ENCODE results near the gene VCY1B. TPM values are rescaled to one million over a fixed set of nuclear protein-coding genes. Genes with fewer than 3 reads are reported as not detected.
"Not testable (repeated sequence)": the region's sequence is repeated elsewhere in the genome, so short reads cannot be mapped to it uniquely, and the experiment has no call there.

VCY1B gene
- not detected for total RNA-seq

- not testable (repeated sequence) for H3K4me3 Mint-ChIP-seq, H3K4me1 Mint-ChIP-seq, H3K36me3 Mint-ChIP-seq, H3K27ac Mint-ChIP-seq, DNase-seq, H3K27me3 Mint-ChIP-seq, H3K9me3 Mint-ChIP-seq
These were observed at the start of gene VCY1B for GRCh38 chrY:14055927-14056326. Gene VCY1B (plus strand): TSS chrY:14056227. CDS start chrY:14056290, 63 bp downstream.

GRCh38 chrY:14011916-14012315 is 44.1 kb upstream of the VCY1B start:
- H3K4me1 Mint-ChIP-seq, DNase-seq, H3K4me3 Mint-ChIP-seq, H3K27ac Mint-ChIP-seq, H3K9me3 Mint-ChIP-seq, H3K36me3 Mint-ChIP-seq, H3K27me3 Mint-ChIP-seq: not testable (repeated sequence)

DNA sequence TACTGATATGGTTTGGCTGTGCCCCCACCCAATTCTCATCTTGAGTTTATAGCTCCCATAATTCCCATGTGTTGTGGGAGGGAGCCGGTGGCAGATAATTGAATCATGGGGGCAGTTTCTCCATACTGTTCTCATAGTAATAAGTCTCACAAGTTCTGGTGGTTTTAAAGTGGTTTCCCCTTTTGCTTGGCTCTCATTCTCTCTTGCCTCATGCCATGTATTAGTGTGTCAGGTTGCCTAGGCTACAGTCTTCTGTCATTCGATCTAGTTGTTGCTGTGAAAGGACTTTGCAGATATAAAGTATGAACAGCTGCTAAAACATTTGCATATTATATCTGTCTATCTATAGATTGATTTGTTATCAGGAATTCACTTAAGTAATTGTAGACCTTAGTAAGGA is 25.6 kb upstream of the VCY1B start:
- H3K27me3 Mint-ChIP-seq, H3K27ac Mint-ChIP-seq, H3K9me3 Mint-ChIP-seq, H3K4me1 Mint-ChIP-seq, DNase-seq, H3K36me3 Mint-ChIP-seq, H3K4me3 Mint-ChIP-seq: not testable (repeated sequence)

- H3K4me1 Mint-ChIP-seq: no peaks in the 10 kb centered on the region
- H3K4me3 Mint-ChIP-seq: no peak overlapping the region
- no peaks in the 10 kb centered on the region for H3K27me3 Mint-ChIP-seq
- no peaks in the 10 kb centered on the region for H3K9me3 Mint-ChIP-seq
- H3K27ac Mint-ChIP-seq: no peak overlapping the region
- no peaks in the 10 kb centered on the region for H3K36me3 Mint-ChIP-seq
- no peak for DNase-seq
These were observed 29.9 kb downstream of the VCY1B start for GRCh38 chrY:14085877-14086276.

Other genes with a start within 250 kb of the VCY1B start
- gene VCY, start 69.8 kb upstream of the VCY1B start, total RNA-seq: not detected